ENCODE measurements around the gene TEX26. TPM values are rescaled to one million over a fixed set of nuclear protein-coding genes. Genes with fewer than 3 reads are reported as not detected.

TEX26 gene
- total and polyA plus RNA-seq, 9 of the 15 experiments (the other 6 are each of a cell fraction or from before 2014, with no cell fraction given): not detected

- POLR2A ChIA-PET: no interaction called here
- H2AFZ ChIP-seq (ENCODE audit: low read depth, low read length): no peak overlapping the region
- no peaks in the 10 kb centered on the region for H3K9me1 ChIP-seq (ENCODE audit: control insufficient read depth, insufficient read depth, low read length)
- no peaks in the 10 kb centered on the region for H3K36me3 ChIP-seq (ENCODE audit: control insufficient read depth, insufficient read depth, low read length)
- H3K79me2 ChIP-seq (ENCODE audit: control insufficient read depth, insufficient read depth, low read length): no peaks in the 10 kb centered on the region
- no peaks in the 10 kb centered on the region for H3K9me3 ChIP-seq (replicated peaks; ENCODE audit: control insufficient read depth, insufficient read depth, low read depth, low read length)
- WGBS (ENCODE audit: insufficient coverage, low coverage, missing lambda C conversion rate): 0% methylated on average over 1 of the region's 2 CpGs
- DNase-seq (ENCODE audit: extremely low read depth in 1 of 4, low spot score in 3 of 4) (no peak), ATAC-seq (no peak), FAIRE-seq (no peak)
- TF ChIP-seq MED1 (CRISPR knock-in tag; IDR thresholded peaks at IDR 0.05; ENCODE audit: borderline replicate concordance) (no peak), RFX7 (CRISPR knock-in tag; IDR thresholded peaks at IDR 0.05) (no peak), ZSCAN32 (CRISPR knock-in tag; IDR thresholded peaks at IDR 0.05) (no peak), NR2F6 (CRISPR knock-in tag; IDR thresholded peaks at IDR 0.05) (no peak), EP400 (IDR thresholded peaks at IDR 0.05) (no peak), U2AF1 (optimal IDR thresholded peaks at IDR 0.05; ENCODE audit: low read depth, low read length) (no peak), TCF3 (CRISPR knock-in tag; IDR thresholded peaks at IDR 0.05) (no peak), ZFX (CRISPR knock-in tag; IDR thresholded peaks at IDR 0.05) (no peak), ZNF507 (tag; conservative IDR thresholded peaks at IDR 0.05) (no peak)
- no peak overlapping the region for H3K27ac ChIP-seq (ENCODE audit: extremely low read depth, low read depth, low read length)
- no peak overlapping the region for H3K9ac ChIP-seq (ENCODE audit: insufficient read depth in 1 of 2, low read depth in 2 of 2, low read length in 2 of 2)
- no peak overlapping the region for H3K4me2 ChIP-seq (ENCODE audit: insufficient read depth, low read length)
- no TSS peak for BruUV-seq (replicated peaks)
- H3K27me3 ChIP-seq (ENCODE audit: control insufficient read depth in 2 of 2, insufficient read depth in 2 of 2, low read length in 2 of 2): no peaks in the 10 kb centered on the region
- intact Hi-C loops (cut with micrococcal nuclease): no loop called here
- no peaks in the 10 kb centered on the region for H4K20me1 ChIP-seq (replicated peaks; ENCODE audit: control insufficient read depth, insufficient read depth, low read length)
- H3K4me1 ChIP-seq (replicated peaks in 1 of 2; ENCODE audit: control insufficient read depth in 2 of 2, insufficient read depth in 2 of 2, low read length in 2 of 2): no peaks in the 10 kb centered on the region
- CTCF ChIA-PET (ENCODE audit: low intra/inter-chr PET ratio): no interaction called here
- no peak overlapping the region for H3K4me3 ChIP-seq
- in situ Hi-C loops (cut with MboI): no loop called here
Measured at GRCh38 chr13:30968846-30969245, 36.4 kb downstream of the TEX26 start.

Data from K562 (cell line).